Memory B cell (primary cell): ENCODE results near the gene PRSS56.
"Not testable (repeated sequence)": the region's sequence is repeated elsewhere in the genome, so short reads cannot be mapped to it uniquely, and the experiment has no call there.

ENCODE experiments used
- ATAC-seq: fragments of 150-1000 bp; cut with Tn5 transposase; 2 replicates; pipeline ENCODE4 v1.10.0; 2021; ENCODE audit warnings: low read depth, mild to moderate bottlenecking, moderate library complexity
- DNase-seq, 2 donors: peaks; one replicate each; pipeline ENCODE4 v3.0.0; 2022; ENCODE audit warnings: low spot score in 2 of 2
- H3K27ac Mint-ChIP-seq: one replicate; pipeline ENCODE4 v1.8.0; 2022; ENCODE audit warnings: mild to moderate bottlenecking, moderate library complexity, mixed read lengths
- H3K27me3 Mint-ChIP-seq: one replicate; pipeline ENCODE4 v1.8.0; 2022; ENCODE audit warnings: mixed read lengths
- H3K36me3 Mint-ChIP-seq: one replicate; pipeline ENCODE4 v1.8.0; 2022; ENCODE audit warnings: mild to moderate bottlenecking, mixed read lengths
- H3K4me1 Mint-ChIP-seq: one replicate; pipeline ENCODE4 v1.8.0; 2022; ENCODE audit warnings: mixed read lengths
- H3K4me3 Mint-ChIP-seq: one replicate; pipeline ENCODE4 v1.8.0; 2022; ENCODE audit warnings: mild to moderate bottlenecking, moderate library complexity, mixed read lengths
- H3K9me3 Mint-ChIP-seq: one replicate; pipeline ENCODE4 v1.8.0; 2022; ENCODE audit warnings: mixed read lengths

The PRSS56 gene

DNA sequence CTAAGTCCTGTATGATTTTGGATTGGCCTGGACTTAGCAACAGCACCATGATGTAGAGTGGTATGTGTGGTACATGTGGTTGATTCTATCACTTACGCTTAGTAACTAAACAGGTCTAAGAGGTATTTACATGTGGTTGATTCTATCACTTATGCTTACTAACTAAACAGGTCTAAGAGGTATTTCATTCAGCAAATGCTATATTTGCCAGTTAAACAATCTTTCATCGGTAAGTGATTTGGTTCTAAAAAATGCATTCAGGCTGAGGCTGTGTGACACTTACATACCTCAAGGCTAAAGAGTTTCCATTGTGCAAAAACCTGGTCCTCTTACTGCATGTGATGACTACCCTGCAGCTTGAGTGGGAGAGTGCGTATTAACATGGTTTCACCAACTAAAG lies 43.4 kb downstream of the PRSS56 start:
- H3K4me3 Mint-ChIP-seq, result no peak overlapping the region
- no peaks in the 10 kb centered on the region for H3K9me3 Mint-ChIP-seq
- no peak for ATAC-seq
- no peaks in the 10 kb centered on the region for H3K27me3 Mint-ChIP-seq
- H3K27ac Mint-ChIP-seq, result no peak overlapping the region
- H3K36me3 Mint-ChIP-seq, result peaks cover 43% of the 10 kb centered on the region
- peaks cover 9% of the 10 kb centered on the region for H3K4me1 Mint-ChIP-seq
- DNase-seq, result no peak

DNA sequence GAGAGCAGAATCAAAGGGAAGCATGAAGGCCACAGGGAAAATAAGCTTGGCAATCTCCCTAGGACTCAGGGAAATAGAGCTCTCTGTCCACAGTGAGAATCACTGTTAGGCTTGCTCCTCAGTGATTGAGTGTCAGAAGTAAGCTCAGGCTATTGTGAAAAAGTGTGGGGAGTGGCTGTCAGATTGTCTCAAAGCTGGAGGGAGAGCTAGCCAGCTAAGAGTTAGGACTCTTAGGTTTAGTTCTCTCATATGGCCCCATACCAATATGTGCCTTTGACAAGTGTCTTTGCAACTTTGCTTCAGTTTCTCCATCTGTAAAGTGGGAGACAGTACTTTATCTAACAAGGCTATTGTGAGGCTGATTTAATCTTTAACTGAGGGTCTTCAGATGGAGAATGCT lies 47.5 kb downstream of the PRSS56 start:
- Mint-ChIP-seq H3K4me1 (peaks cover 3% of the 10 kb centered on the region), H3K27me3 (no peaks in the 10 kb centered on the region), H3K27ac (no peak overlapping the region), H3K36me3 (peaks cover 43% of the 10 kb centered on the region), H3K4me3 (no peak overlapping the region), H3K9me3 (no peaks in the 10 kb centered on the region)
- ATAC-seq, result no peak
- no peak for DNase-seq

DNA sequence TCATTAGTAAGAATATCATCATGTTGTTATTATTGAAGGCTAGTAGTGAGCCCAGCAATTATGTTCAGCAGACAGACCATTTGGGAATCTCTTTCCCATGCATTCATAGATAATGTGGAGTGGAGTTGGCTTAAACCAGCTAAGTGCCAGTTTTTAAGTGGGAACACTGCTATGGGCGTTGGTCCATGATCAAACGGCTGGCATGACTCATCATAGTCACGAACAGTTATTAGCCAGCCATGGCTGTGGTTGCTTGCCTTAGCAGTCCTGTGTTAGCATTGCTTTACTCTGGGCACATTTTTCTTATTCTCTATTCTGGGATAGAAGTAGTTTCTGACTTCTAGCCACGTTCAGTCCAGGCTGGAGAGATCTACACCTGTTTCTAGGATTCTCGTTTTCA lies 48.0 kb downstream of the PRSS56 start:
- DNase-seq (no peak), ATAC-seq (no peak)
- H3K36me3 Mint-ChIP-seq, result peaks cover 42% of the 10 kb centered on the region

GRCh38 chr2:232569541-232569940 lies 49.4 kb downstream of the PRSS56 start:
- Mint-ChIP-seq H3K4me3 (no peak overlapping the region), H3K27ac (no peak overlapping the region), H3K27me3 (no peaks in the 10 kb centered on the region), H3K4me1 (no peaks in the 10 kb centered on the region), H3K36me3 (peaks cover 48% of the 10 kb centered on the region), H3K9me3 (no peaks in the 10 kb centered on the region)
- DNase-seq (no peak), ATAC-seq (no peak)

More for the DNA sequence above, 48.0 kb downstream of the PRSS56 start:
- no peaks in the 10 kb centered on the region for H3K9me3 Mint-ChIP-seq
- H3K27me3 Mint-ChIP-seq, result no peaks in the 10 kb centered on the region
- H3K27ac Mint-ChIP-seq, result no peak overlapping the region
- H3K4me3 Mint-ChIP-seq, result no peak overlapping the region
- H3K4me1 Mint-ChIP-seq, result no peaks in the 10 kb centered on the region

DNA sequence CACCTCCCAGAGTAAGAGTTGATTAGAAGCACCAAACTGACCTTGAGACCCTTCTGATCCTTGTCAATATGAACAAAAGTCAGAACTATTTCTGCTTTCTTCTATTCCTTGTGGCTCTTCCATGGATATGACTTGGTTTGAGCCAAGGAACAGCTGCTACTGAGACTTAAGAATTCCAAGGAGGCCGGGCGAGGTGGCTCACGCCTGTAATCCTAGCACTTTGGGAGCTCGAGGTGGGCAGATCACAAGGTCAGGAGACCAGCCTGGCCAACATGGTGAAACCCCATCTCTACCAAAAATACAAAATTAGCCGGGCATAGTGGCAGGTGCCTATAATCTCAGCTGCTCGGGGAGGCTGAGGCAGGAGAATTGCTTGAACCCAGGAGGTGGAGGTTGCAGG lies 50.3 kb downstream of the PRSS56 start:
- not testable (repeated sequence) for H3K27ac Mint-ChIP-seq, ATAC-seq, DNase-seq, H3K4me1 Mint-ChIP-seq, H3K4me3 Mint-ChIP-seq, H3K9me3 Mint-ChIP-seq, H3K27me3 Mint-ChIP-seq
- H3K36me3 Mint-ChIP-seq, result peaks cover 50% of the 10 kb centered on the region

DNA sequence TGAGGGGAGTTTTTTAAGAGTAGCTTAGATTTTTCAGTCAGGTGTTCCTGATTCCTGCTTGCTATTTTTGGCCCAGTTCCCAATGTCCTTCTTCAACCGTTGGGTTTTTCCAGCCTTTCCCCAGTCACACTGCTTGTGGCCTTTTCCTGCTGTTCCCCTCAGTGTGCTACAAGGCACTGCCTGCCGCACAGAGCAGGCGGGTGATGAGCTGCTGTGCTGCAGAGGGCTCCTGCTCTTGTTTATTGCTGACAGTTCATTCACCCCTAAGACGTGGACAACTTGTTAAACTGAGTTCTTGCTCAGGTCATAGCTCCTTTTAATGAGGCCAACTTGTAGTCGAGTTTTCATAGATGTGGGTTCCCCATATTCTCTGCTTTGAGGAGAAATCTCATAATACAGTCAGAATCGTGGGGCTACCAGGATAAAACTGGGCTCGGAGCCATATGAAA lies 50.9 kb downstream of the PRSS56 start:
- no peaks in the 10 kb centered on the region for H3K4me1 Mint-ChIP-seq
- H3K36me3 Mint-ChIP-seq, result peaks cover 48% of the 10 kb centered on the region
- H3K4me3 Mint-ChIP-seq, result no peak overlapping the region
- DNase-seq (no peak), ATAC-seq (no peak)
- no peaks in the 10 kb centered on the region for H3K27me3 Mint-ChIP-seq
- no peak overlapping the region for H3K27ac Mint-ChIP-seq
- H3K9me3 Mint-ChIP-seq, result no peaks in the 10 kb centered on the region

- Mint-ChIP-seq H3K36me3 (peaks cover 39% of the 10 kb centered on the region), H3K4me3 (no peak overlapping the region), H3K27ac (no peak overlapping the region), H3K4me1 (no peaks in the 10 kb centered on the region), H3K27me3 (no peaks in the 10 kb centered on the region), H3K9me3 (no peaks in the 10 kb centered on the region)
- ATAC-seq, result no peak
- no peak for DNase-seq
Observed at GRCh38 chr2:232573042-232573441, 52.9 kb downstream of the PRSS56 start.

- Mint-ChIP-seq H3K27ac (no peak overlapping the region), H3K27me3 (no peaks in the 10 kb centered on the region), H3K4me3 (no peak overlapping the region), H3K36me3 (peaks cover 37% of the 10 kb centered on the region), H3K4me1 (no peaks in the 10 kb centered on the region), H3K9me3 (no peaks in the 10 kb centered on the region)
- ATAC-seq, result no peak
- DNase-seq, result no peak
Observed at GRCh38 chr2:232573771-232574435, 53.7 kb downstream of the PRSS56 start.

- no peak overlapping the region for H3K4me3 Mint-ChIP-seq
Observed at GRCh38 chr2:232574674-232575403, 54.7 kb downstream of the PRSS56 start.

More at GRCh38 chr2:232574674-232575403, 54.7 kb downstream of the PRSS56 start:
- Mint-ChIP-seq H3K4me1 (no peaks in the 10 kb centered on the region), H3K27ac (no peak overlapping the region), H3K9me3 (no peaks in the 10 kb centered on the region), H3K36me3 (peaks cover 31% of the 10 kb centered on the region), H3K27me3 (no peaks in the 10 kb centered on the region)
- ATAC-seq, result no peak
- DNase-seq, result no peak
